Kidney (tissue), 14 donors: Measurements from ENCODE around the gene CRYGS. TPM values are rescaled to one million over a fixed set of nuclear protein-coding genes. Genes with fewer than 3 reads are reported as not detected.
"Not testable (repeated sequence)": the region's sequence is repeated elsewhere in the genome, so short reads cannot be mapped to it uniquely, and the experiment has no call there.

Experiments used
- DNase-seq, 5 donors: peaks; one replicate each; pipeline ENCODE4 v3.0.0-alpha.2; 2013 to 2020
- FAIRE-seq: peaks from 2 replicates; lab custom pipeline; 2012; peaks lifted over from hg19 to GRCh38; lab: Jason Lieb, UNC
- H3K27ac ChIP-seq, 2 donors: one replicate each; pipeline ENCODE4 v1.7.0; 2013; ENCODE audit warnings: low read depth in 2 of 2, low read length in 2 of 2, inconsistent platforms in 1 of 2
- H3K27me3 ChIP-seq: one replicate; pipeline ENCODE4 v1.7.1; 2013; ENCODE audit warnings: low read length, inconsistent platforms; ENCODE audit not compliant: control insufficient read depth, insufficient read depth
- H3K36me3 ChIP-seq, 3 donors: one replicate each; pipeline versions ENCODE4 v1.7.0 to v1.7.1; 2013; ENCODE audit warnings: low read length in 3 of 3, control low read depth in 1 of 3, inconsistent platforms in 1 of 3; ENCODE audit not compliant: insufficient read depth in 3 of 3, control insufficient read depth in 2 of 3
- H3K4me1 ChIP-seq, 3 donors: one replicate each; pipeline versions ENCODE4 v1.7.0 to v1.7.1; 2013; ENCODE audit warnings: low read length in 3 of 3, inconsistent platforms in 1 of 3, low read depth in 1 of 3; ENCODE audit not compliant: control insufficient read depth in 2 of 3, insufficient read depth in 2 of 3
- H3K4me3 ChIP-seq, 3 donors: one replicate each; pipeline versions ENCODE4 v1.7.0 to v1.8.1; 2013; ENCODE audit warnings: low read length in 3 of 3, control low read depth in 1 of 3, inconsistent platforms in 1 of 3
- H3K9ac ChIP-seq, 3 donors: one replicate each; pipeline versions ENCODE4 v1.7.0 to v1.7.1; 2013; ENCODE audit warnings: low read length in 3 of 3, control low read depth in 1 of 3, inconsistent platforms in 1 of 3
- H3K9me3 ChIP-seq, 3 donors: one replicate each; pipeline versions ENCODE4 v1.7.0 to v1.7.1; 2013; ENCODE audit warnings: low read length in 3 of 3, control low read depth in 1 of 3, inconsistent platforms in 1 of 3; ENCODE audit not compliant: control insufficient read depth in 2 of 3, insufficient read depth in 1 of 3
- CTCF ChIP-seq: IDR thresholded peaks from 3 replicates; pipeline ENCODE4 v1.5.1; 2012; ENCODE audit warnings: mild to moderate bottlenecking, moderate library complexity, borderline replicate concordance; ENCODE audit not compliant: insufficient read depth; ENCODE audit errors: extremely low read depth
- intact Hi-C: fragments of 100-400 bp; cut with DNase I; formaldehyde crosslinking; loops from one replicate; pipeline ENCODE4 v1.11.1; 2022
- polyA plus RNA-seq: library from polyadenylated mRNA; stranded (reverse); fragments of 350-450 nt; fragmentation: Illumina TruSeq; extraction: RNeasy Lipid Tissue Mini Kit (QIAGEN cat#74804); gene quantifications from one replicate; pipeline ENCODE4 v1.2.3, GENCODE V29; 2014; ENCODE audit warnings: low read depth, low replicate concordance; ENCODE audit not compliant: insufficient read depth
- total RNA-seq: library from RNA; stranded (reverse); fragmentation: NEBNext Ultra II Directional; extraction: Animal tissue kit (Norgen Biotek cat#: 25700); gene quantifications from one replicate; pipeline ENCODE4 v1.2.1, GENCODE V29; 2021
- donor health status: control.
- donor health status: control.
- donor health status: control.
- donor health status: control.
- donor health status: control.
- donor health status: DM: yes; HTN: yes; CAD: no.
- donor health status: Normal renal cell carcinoma (clear cell type).

CRYGS gene
- total and polyA plus RNA-seq, 2 donors from 2014 or later = 2.9 to 3.7 TPM

GRCh38 chr3:186588632-186589031 lies 44.5 kb upstream of the CRYGS start:
- H3K4me1 ChIP-seq = no peaks in the 10 kb centered on the region
- no peak overlapping the region for H3K4me3 ChIP-seq
- DNase-seq = no peak
- no peak overlapping the region for H3K9ac ChIP-seq
- peaks cover 0 to 13% (median 13%) of the 10 kb centered on the region in 3 donors for H3K36me3 ChIP-seq
- no peak for TF ChIP-seq CTCF
- H3K27me3 ChIP-seq = no peaks in the 10 kb centered on the region
- H3K9me3 ChIP-seq = no peaks in the 10 kb centered on the region
- intact Hi-C loops = no loop called here
- H3K27ac ChIP-seq = no peak overlapping the region
- FAIRE-seq = no peak

GRCh38 chr3:186587183-186587582 lies 43.0 kb upstream of the CRYGS start:
- no peaks in the 10 kb centered on the region for H3K27me3 ChIP-seq
- H3K9me3 ChIP-seq = no peaks in the 10 kb centered on the region
- H3K36me3 ChIP-seq = peaks cover 2 to 25% (median 20%) of the 10 kb centered on the region in 3 donors
- no peaks in the 10 kb centered on the region for H3K4me1 ChIP-seq
- no peak for DNase-seq
- TF ChIP-seq CTCF = no peak
- H3K4me3 ChIP-seq = no peak overlapping the region
- H3K27ac ChIP-seq = no peak overlapping the region
- intact Hi-C loops = no loop called here
- H3K9ac ChIP-seq = no peak overlapping the region
- FAIRE-seq = no peak

- not testable (repeated sequence) for FAIRE-seq
These were observed 42.1 kb upstream of the CRYGS start for GRCh38 chr3:186586245-186586644.

GRCh38 chr3:186583831-186584230 lies 39.7 kb upstream of the CRYGS start:
- Histone ChIP-seq H3K36me3 (peaks cover 5 to 41% (median 32%) of the 10 kb centered on the region in 3 donors), H3K9ac (no peak overlapping the region), H3K4me1 (no peaks in the 10 kb centered on the region), H3K9me3 (no peaks in the 10 kb centered on the region), H3K4me3 (no peak overlapping the region), H3K27me3 (no peaks in the 10 kb centered on the region), H3K27ac (no peak overlapping the region)
- TF ChIP-seq CTCF = no peak
- DNase-seq (no peak), FAIRE-seq (no peak)
- intact Hi-C loops = no loop called here

More at GRCh38 chr3:186586245-186586644, 42.1 kb upstream of the CRYGS start:
- H3K9me3 ChIP-seq, DNase-seq, H3K4me1 ChIP-seq, H3K27me3 ChIP-seq, intact Hi-C loops, H3K27ac ChIP-seq, H3K9ac ChIP-seq, H3K4me3 ChIP-seq: not testable (repeated sequence)
- peaks cover 2 to 29% (median 20%) of the 10 kb centered on the region in 3 donors for H3K36me3 ChIP-seq
